Natural killer cell (primary cell): ENCODE results near the gene NELL2. TPM values are rescaled to one million over a fixed set of nuclear protein-coding genes. Genes with fewer than 3 reads are reported as not detected.

Experiments used
- ATAC-seq, 3 donors: fragments of 150-1000 bp in 2 of 3; fragments of 200-7000 bp in 1 of 3; cut with Tn5 transposase; 1 replicate in 1 of 3; 2 replicates in 2 of 3; pipeline ENCODE4 v1.10.0; 2021; ENCODE audit warnings: mild to moderate bottlenecking in 2 of 3, moderate library complexity in 2 of 3
- DNase-seq, 2 donors: peaks; one replicate each; pipeline versions ENCODE4 v3.0.0 to v3.0.0-alpha.2; 2013 to 2021; ENCODE audit warnings: mixed read lengths in 1 of 2
- H3K27ac ChIP-seq: one replicate; pipeline ENCODE4 v1.5.1; 2013; ENCODE audit warnings: mild to moderate bottlenecking, low read length
- H3K27me3 ChIP-seq: one replicate; pipeline ENCODE4 v1.6.1; 2013; ENCODE audit warnings: low read length; ENCODE audit not compliant: control insufficient read depth, insufficient read depth
- H3K36me3 ChIP-seq: one replicate; pipeline ENCODE4 v1.6.1; 2013; ENCODE audit warnings: low read length; ENCODE audit not compliant: control insufficient read depth, insufficient read depth
- H3K4me1 ChIP-seq: one replicate; pipeline ENCODE4 v1.6.1; 2013; ENCODE audit warnings: low read length; ENCODE audit not compliant: control insufficient read depth, insufficient read depth
- H3K4me3 ChIP-seq: one replicate; pipeline ENCODE4 v1.5.1; 2013; ENCODE audit warnings: low read length
- H3K9me3 ChIP-seq: one replicate; pipeline ENCODE4 v1.6.1; 2013; ENCODE audit warnings: low read length; ENCODE audit not compliant: control insufficient read depth, insufficient read depth
- H3K27ac Mint-ChIP-seq, 2 donors: one replicate each; pipeline ENCODE4 v1.8.0; 2022; ENCODE audit warnings: mild to moderate bottlenecking in 2 of 2, mixed read lengths in 2 of 2, moderate library complexity in 1 of 2
- H3K27me3 Mint-ChIP-seq, 2 donors: one replicate each; pipeline ENCODE4 v1.8.0; 2022; ENCODE audit warnings: low read depth in 2 of 2, mixed read lengths in 2 of 2
- H3K36me3 Mint-ChIP-seq: one replicate; pipeline ENCODE4 v1.8.0; 2022; ENCODE audit warnings: mixed read lengths
- H3K4me1 Mint-ChIP-seq, 2 donors: one replicate each; pipeline ENCODE4 v1.8.0; 2022; ENCODE audit warnings: mixed read lengths in 2 of 2
- H3K4me3 Mint-ChIP-seq: one replicate; pipeline ENCODE4 v1.8.0; 2022; ENCODE audit warnings: mild to moderate bottlenecking, moderate library complexity, mixed read lengths
- H3K9me3 Mint-ChIP-seq, 2 donors: one replicate each; pipeline ENCODE4 v1.8.0; 2022; ENCODE audit warnings: mixed read lengths in 2 of 2
- CTCF ChIP-seq: fragments of 200-600 bp; IDR thresholded peaks from one replicate; pipeline ENCODE4 v1.8.0; 2022; ENCODE audit warnings: antibody characterized with exemption
- WGBS: methylation state at CpG from one replicate; pipeline ENCODE4 v1.1.7; 2013; ENCODE audit warnings: missing lambda C conversion rate; ENCODE audit not compliant: insufficient coverage; 5-methylcytosine and 5-hydroxymethylcytosine counted together
- intact Hi-C: fragments of 100-400 bp; cut with micrococcal nuclease; formaldehyde crosslinking; loops from one replicate; pipeline ENCODE4 v1.14.2; 2022
- total RNA-seq, 4 donors: library from RNA; stranded (reverse); fragments of 120-200 nt in 1 of 4; gene quantifications; one replicate each; pipeline versions ENCODE4 v1.2.3 to v1.2.4, GENCODE V29; 2013 to 2022

NELL2 gene
- total RNA-seq, 3 donors from 2014 or later (not counting 1 experiment from before 2014, with no cell fraction given), result 5.8 to 15.3 (median 14.0) TPM

- no peak overlapping the region for H3K27ac Mint-ChIP-seq
- intact Hi-C loops, result no loop called here
- TF ChIP-seq CTCF, result no peak
Observed at GRCh38 chr12:44509471-44509870, 366.6 kb downstream of the NELL2 start.

GRCh38 chr12:44507461-44507860 lies 368.7 kb downstream of the NELL2 start:
- no CpG with 5 or more reads among the region's 1 CpG for WGBS
- Histone ChIP-seq H3K36me3 (no peaks in the 10 kb centered on the region), H3K9me3 (peaks cover 3% of the 10 kb centered on the region), H3K27ac (no peak overlapping the region), H3K4me1 (no peaks in the 10 kb centered on the region), H3K4me3 (no peak overlapping the region), H3K27me3 (no peaks in the 10 kb centered on the region)
- no peak for TF ChIP-seq CTCF
- Mint-ChIP-seq H3K4me1 (no peaks in the 10 kb centered on the region), H3K27ac (no peak overlapping the region), H3K36me3 (no peaks in the 10 kb centered on the region), H3K4me3 (no peak overlapping the region), H3K27me3 (no peaks in the 10 kb centered on the region), H3K9me3 (peaks cover 6 to 10% of the 10 kb centered on the region in 2 donors)
- DNase-seq, result no peak
- intact Hi-C loops, result no loop called here
- ATAC-seq, result no peak

More at GRCh38 chr12:44509471-44509870, 366.6 kb downstream of the NELL2 start:
- WGBS, result 42% methylated on average over 1 of the region's 2 CpGs
- Histone ChIP-seq H3K27ac (no peak overlapping the region), H3K4me1 (no peaks in the 10 kb centered on the region), H3K27me3 (no peaks in the 10 kb centered on the region), H3K36me3 (no peaks in the 10 kb centered on the region), H3K4me3 (no peak overlapping the region), H3K9me3 (no peaks in the 10 kb centered on the region)
- DNase-seq (no peak), ATAC-seq (no peak)
- H3K27me3 Mint-ChIP-seq, result no peaks in the 10 kb centered on the region
- no peaks in the 10 kb centered on the region for H3K4me1 Mint-ChIP-seq
- H3K9me3 Mint-ChIP-seq, result peaks cover 8 to 12% of the 10 kb centered on the region in 2 donors
- H3K36me3 Mint-ChIP-seq, result no peaks in the 10 kb centered on the region
- H3K4me3 Mint-ChIP-seq, result no peak overlapping the region

GRCh38 chr12:44504799-44505198 lies 371.3 kb downstream of the NELL2 start:
- peaks cover 9% of the 10 kb centered on the region for H3K9me3 ChIP-seq
- Mint-ChIP-seq H3K36me3 (no peaks in the 10 kb centered on the region), H3K4me3 (no peak overlapping the region), H3K27me3 (no peaks in the 10 kb centered on the region), H3K27ac (no peak overlapping the region), H3K4me1 (no peaks in the 10 kb centered on the region), H3K9me3 (peaks cover 6 to 8% of the 10 kb centered on the region in 2 donors)
- no peaks in the 10 kb centered on the region for H3K4me1 ChIP-seq
- no peak overlapping the region for H3K4me3 ChIP-seq
- no peak overlapping the region for H3K27ac ChIP-seq
- TF ChIP-seq CTCF, result no peak
- H3K36me3 ChIP-seq, result no peaks in the 10 kb centered on the region
- intact Hi-C loops, result no loop called here
- DNase-seq (no peak), ATAC-seq (no peak)
- no peaks in the 10 kb centered on the region for H3K27me3 ChIP-seq

GRCh38 chr12:44503329-44503728 lies 372.8 kb downstream of the NELL2 start:
- Histone ChIP-seq H3K9me3 (peaks cover 9% of the 10 kb centered on the region), H3K4me1 (no peaks in the 10 kb centered on the region), H3K27ac (no peak overlapping the region), H3K4me3 (no peak overlapping the region), H3K27me3 (no peaks in the 10 kb centered on the region), H3K36me3 (no peaks in the 10 kb centered on the region)
- no peak overlapping the region for H3K4me3 Mint-ChIP-seq
- intact Hi-C loops, result no loop called here
- no peaks in the 10 kb centered on the region for H3K4me1 Mint-ChIP-seq
- no peaks in the 10 kb centered on the region for H3K27me3 Mint-ChIP-seq
- H3K36me3 Mint-ChIP-seq, result no peaks in the 10 kb centered on the region
- H3K9me3 Mint-ChIP-seq, result peaks cover 6% of the 10 kb centered on the region in 2 donors
- no peak for DNase-seq
- no peak overlapping the region for H3K27ac Mint-ChIP-seq
- no peak for TF ChIP-seq CTCF
- no peak for ATAC-seq
